Retinal pigment epithelial cell (primary cell): Measurements from ENCODE around the gene DNM2.

Experiments used
- DNase-seq: peaks from one replicate; pipeline ENCODE4 v3.0.0-alpha.2; 2010; ENCODE audit warnings: low read depth
- H3K4me3 ChIP-seq: 2 replicates; pipeline ENCODE4 v1.5.1; 2011; ENCODE audit warnings: mild to moderate bottlenecking, low read length, control low read depth, moderate library complexity
- CTCF ChIP-seq: conservative IDR thresholded peaks from 2 replicates; pipeline ENCODE4 v1.5.1; 2011; ENCODE audit warnings: low read depth, low read length, control low read depth, inconsistent platforms

Gene DNM2

GRCh38 chr19:10761443-10762250 is 43.8 kb downstream of the DNM2 start:
- no peak for DNase-seq
- no peak for TF ChIP-seq CTCF
- no peak overlapping the region for H3K4me3 ChIP-seq

- no peak for DNase-seq
- H3K4me3 ChIP-seq: no peak overlapping the region
These were observed 44.8 kb downstream of the DNM2 start for GRCh38 chr19:10762656-10763055.

GRCh38 chr19:10763411-10763810 is 45.5 kb downstream of the DNM2 start:
- TF ChIP-seq CTCF: no peak
- H3K4me3 ChIP-seq: no peak overlapping the region
- DNase-seq: no peak

More at GRCh38 chr19:10762656-10763055, 44.8 kb downstream of the DNM2 start:
- no peak for TF ChIP-seq CTCF

- no peak for DNase-seq
- H3K4me3 ChIP-seq: no peak overlapping the region
- TF ChIP-seq CTCF: no peak
These were observed 46.0 kb downstream of the DNM2 start for GRCh38 chr19:10763828-10764339.

GRCh38 chr19:10764340-10764894 is 46.5 kb downstream of the DNM2 start:
- H3K4me3 ChIP-seq: no peak overlapping the region
- no peak for DNase-seq
- TF ChIP-seq CTCF: no peak

- no peak for TF ChIP-seq CTCF
- H3K4me3 ChIP-seq: no peak overlapping the region
- no peak for DNase-seq
These were observed 48.3 kb downstream of the DNM2 start for GRCh38 chr19:10766049-10766623.
